ENCODE results near the gene SDHAF2. TPM values are rescaled to one million over a fixed set of nuclear protein-coding genes. Genes with fewer than 3 reads are reported as not detected.

Gene SDHAF2
- total RNA-seq, 3 donors from 2014 or later, result 38.9 to 42.3 (median 42.1) TPM

DNA sequence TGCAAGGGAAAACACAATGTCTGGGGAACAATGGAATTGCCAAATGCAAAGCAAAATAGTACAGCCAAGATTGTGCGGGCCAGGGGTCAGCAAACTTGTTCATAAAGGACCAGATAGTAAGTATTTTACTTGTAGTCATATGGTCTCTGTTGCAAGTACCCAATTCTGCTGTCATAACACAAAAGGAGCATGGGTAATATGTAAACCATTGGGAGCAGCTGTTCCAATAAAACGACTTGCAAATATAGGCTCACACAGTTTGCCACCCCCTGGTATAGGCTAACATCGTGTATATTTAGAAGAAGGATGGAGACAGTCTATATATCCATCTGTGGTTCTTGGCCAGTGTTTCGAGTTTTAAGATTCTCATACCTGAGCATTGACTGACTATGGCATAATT, 15.6 kb downstream of the SDHAF2 start:
- intact Hi-C loops (cut with DNase I, micrococcal nuclease), result no loop called here
- Histone ChIP-seq H3K9me3 (no peaks in the 10 kb centered on the region), H3K4me3 (no peak overlapping the region), H3K36me3 (ENCODE audit: low read depth) (peaks cover 6% of the 10 kb centered on the region), H3K4me1 (ENCODE audit: low read depth) (no peaks in the 10 kb centered on the region)
- TF ChIP-seq, protein P1, sequence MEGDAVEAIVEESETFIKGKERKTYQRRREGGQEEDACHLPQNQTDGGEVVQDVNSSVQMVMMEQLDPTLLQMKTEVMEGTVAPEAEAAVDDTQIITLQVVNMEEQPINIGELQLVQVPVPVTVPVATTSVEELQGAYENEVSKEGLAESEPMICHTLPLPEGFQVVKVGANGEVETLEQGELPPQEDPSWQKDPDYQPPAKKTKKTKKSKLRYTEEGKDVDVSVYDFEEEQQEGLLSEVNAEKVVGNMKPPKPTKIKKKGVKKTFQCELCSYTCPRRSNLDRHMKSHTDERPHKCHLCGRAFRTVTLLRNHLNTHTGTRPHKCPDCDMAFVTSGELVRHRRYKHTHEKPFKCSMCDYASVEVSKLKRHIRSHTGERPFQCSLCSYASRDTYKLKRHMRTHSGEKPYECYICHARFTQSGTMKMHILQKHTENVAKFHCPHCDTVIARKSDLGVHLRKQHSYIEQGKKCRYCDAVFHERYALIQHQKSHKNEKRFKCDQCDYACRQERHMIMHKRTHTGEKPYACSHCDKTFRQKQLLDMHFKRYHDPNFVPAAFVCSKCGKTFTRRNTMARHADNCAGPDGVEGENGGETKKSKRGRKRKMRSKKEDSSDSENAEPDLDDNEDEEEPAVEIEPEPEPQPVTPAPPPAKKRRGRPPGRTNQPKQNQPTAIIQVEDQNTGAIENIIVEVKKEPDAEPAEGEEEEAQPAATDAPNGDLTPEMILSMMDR (IDR thresholded peaks at IDR 0.05), result no peak
- DNase-seq, result no peak
- peak; percentile 41 for ATAC-seq

- TF ChIP-seq, protein P1 (IDR thresholded peaks at IDR 0.05), result peak; percentile 67
- peak; percentile 95 for ATAC-seq
- peak; percentile 83 to 95 (median 90) for DNase-seq
- Histone ChIP-seq H3K36me3 (ENCODE audit: low read depth) (peaks cover 6% of the 10 kb centered on the region), H3K4me3 (no peak overlapping the region), H3K4me1 (ENCODE audit: low read depth) (no peaks in the 10 kb centered on the region), H3K9me3 (no peaks in the 10 kb centered on the region)
- intact Hi-C loops (cut with DNase I, micrococcal nuclease), result no loop called here
Observed at GRCh38 chr11:61446211-61446651, 16.3 kb downstream of the SDHAF2 start.

- ATAC-seq, result no peak
- intact Hi-C loops (cut with DNase I, micrococcal nuclease), result no loop called here
Observed at GRCh38 chr11:61447601-61448551, 18.0 kb downstream of the SDHAF2 start.

GRCh38 chr11:61448552-61448927, 18.6 kb downstream of the SDHAF2 start:
- ATAC-seq (no peak), DNase-seq (no peak)
- no peaks in the 10 kb centered on the region for H3K4me1 ChIP-seq (ENCODE audit: low read depth)
- H3K36me3 ChIP-seq (ENCODE audit: low read depth), result peaks cover 6% of the 10 kb centered on the region
- intact Hi-C loops (cut with DNase I, micrococcal nuclease), result no loop called here
- H3K4me3 ChIP-seq, result no peak overlapping the region
- H3K9me3 ChIP-seq, result no peaks in the 10 kb centered on the region
- TF ChIP-seq, protein P1 (IDR thresholded peaks at IDR 0.05), result no peak

More at GRCh38 chr11:61447601-61448551, 18.0 kb downstream of the SDHAF2 start:
- H3K36me3 ChIP-seq (ENCODE audit: low read depth), result peaks cover 6% of the 10 kb centered on the region
- H3K4me3 ChIP-seq, result no peak overlapping the region
- no peaks in the 10 kb centered on the region for H3K4me1 ChIP-seq (ENCODE audit: low read depth)
- no peaks in the 10 kb centered on the region for H3K9me3 ChIP-seq
- TF ChIP-seq, protein P1 (IDR thresholded peaks at IDR 0.05), result no peak
- no peak for DNase-seq

- H3K9me3 ChIP-seq, result no peaks in the 10 kb centered on the region
- H3K4me3 ChIP-seq, result no peak overlapping the region
- no peaks in the 10 kb centered on the region for H3K4me1 ChIP-seq (ENCODE audit: low read depth)
- no peaks in the 10 kb centered on the region for H3K36me3 ChIP-seq (ENCODE audit: low read depth)
- ATAC-seq (no peak), DNase-seq (no peak)
- TF ChIP-seq, protein P1 (IDR thresholded peaks at IDR 0.05), result no peak
- intact Hi-C loops (cut with DNase I, micrococcal nuclease), result no loop called here
Observed at GRCh38 chr11:61452825-61453224, 22.9 kb downstream of the SDHAF2 start.

All from mucosa of descending colon (tissue), 3 donors.